ENCODE measurements around the gene TUSC2. TPM values are rescaled to one million over a fixed set of nuclear protein-coding genes. Genes with fewer than 3 reads are reported as not detected.

TUSC2 gene
- total and polyA plus RNA-seq, 10 of the 15 experiments (the other 5 are each of a cell fraction or from before 2014, with no cell fraction given): 4.0 to 73.8 (median 34.3) TPM

DNA sequence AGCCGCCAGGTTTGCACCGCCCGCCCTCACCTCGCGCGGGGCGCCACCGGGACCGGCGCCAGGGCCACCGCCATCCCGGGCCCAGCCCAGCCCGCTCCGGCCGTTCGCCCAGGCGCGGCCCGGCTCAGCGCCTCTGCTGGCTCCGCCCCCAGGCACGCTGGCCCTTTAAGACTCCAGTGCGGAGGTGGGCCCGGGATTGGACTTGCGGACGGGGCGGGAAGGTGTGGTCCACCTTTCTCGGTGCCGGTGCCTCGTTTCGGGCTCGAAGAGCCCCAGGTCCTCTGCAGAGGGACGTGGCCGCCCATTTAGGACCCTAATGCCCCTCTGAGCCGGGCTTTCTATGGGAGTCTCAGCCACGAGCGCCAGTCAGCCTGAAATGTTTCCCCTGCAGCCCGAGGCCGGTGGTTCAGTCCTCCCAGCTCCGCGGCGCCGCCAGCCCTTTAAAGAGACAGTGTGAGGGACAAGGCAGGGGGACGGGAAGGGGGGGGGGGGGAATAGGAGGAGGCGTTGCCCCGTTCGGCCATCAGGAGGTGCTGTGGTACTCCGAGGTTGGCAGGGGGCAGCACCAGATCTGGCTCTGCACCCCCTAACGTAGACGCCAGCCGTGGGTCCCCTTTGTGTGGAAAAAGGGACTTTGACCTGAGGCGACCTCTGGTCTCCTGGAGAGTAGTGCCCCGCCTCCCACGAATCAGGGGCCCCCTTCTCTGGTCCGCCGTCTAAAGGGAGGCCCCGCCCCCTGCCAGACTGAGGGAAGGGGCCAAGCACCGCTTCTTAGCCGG lies 6.5 kb downstream of the TUSC2 start (continued):
- TF ChIP-seq, protein P1, sequence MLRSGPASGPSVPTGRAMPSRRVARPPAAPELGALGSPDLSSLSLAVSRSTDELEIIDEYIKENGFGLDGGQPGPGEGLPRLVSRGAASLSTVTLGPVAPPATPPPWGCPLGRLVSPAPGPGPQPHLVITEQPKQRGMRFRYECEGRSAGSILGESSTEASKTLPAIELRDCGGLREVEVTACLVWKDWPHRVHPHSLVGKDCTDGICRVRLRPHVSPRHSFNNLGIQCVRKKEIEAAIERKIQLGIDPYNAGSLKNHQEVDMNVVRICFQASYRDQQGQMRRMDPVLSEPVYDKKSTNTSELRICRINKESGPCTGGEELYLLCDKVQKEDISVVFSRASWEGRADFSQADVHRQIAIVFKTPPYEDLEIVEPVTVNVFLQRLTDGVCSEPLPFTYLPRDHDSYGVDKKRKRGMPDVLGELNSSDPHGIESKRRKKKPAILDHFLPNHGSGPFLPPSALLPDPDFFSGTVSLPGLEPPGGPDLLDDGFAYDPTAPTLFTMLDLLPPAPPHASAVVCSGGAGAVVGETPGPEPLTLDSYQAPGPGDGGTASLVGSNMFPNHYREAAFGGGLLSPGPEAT (IDR thresholded peaks at IDR 0.05; ENCODE audit: low read depth): peak; percentile 100
- TF ChIP-seq, protein P2, sequence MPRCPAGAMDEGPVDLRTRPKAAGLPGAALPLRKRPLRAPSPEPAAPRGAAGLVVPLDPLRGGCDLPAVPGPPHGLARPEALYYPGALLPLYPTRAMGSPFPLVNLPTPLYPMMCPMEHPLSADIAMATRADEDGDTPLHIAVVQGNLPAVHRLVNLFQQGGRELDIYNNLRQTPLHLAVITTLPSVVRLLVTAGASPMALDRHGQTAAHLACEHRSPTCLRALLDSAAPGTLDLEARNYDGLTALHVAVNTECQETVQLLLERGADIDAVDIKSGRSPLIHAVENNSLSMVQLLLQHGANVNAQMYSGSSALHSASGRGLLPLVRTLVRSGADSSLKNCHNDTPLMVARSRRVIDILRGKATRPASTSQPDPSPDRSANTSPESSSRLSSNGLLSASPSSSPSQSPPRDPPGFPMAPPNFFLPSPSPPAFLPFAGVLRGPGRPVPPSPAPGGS (IDR thresholded peaks at IDR 0.05; ENCODE audit: borderline replicate concordance, insufficient read depth, low read depth, low read length, poor library complexity, severe bottlenecking): no peak
- TF ChIP-seq PML (IDR thresholded peaks at IDR 0.05; ENCODE audit: low read length) (no peak), NFXL1 (IDR thresholded peaks at IDR 0.05; ENCODE audit: borderline replicate concordance) (peak; percentile 78; the same call in 1 of the 2 replicates), MYB (IDR thresholded peaks at IDR 0.05; ENCODE audit: borderline replicate concordance, low read depth, low read length) (no peak), YBX1 (IDR thresholded peaks at IDR 0.05) (no peak), ZNF274 (IDR thresholded peaks at IDR 0.05; ENCODE audit: insufficient read depth, insufficient read length) (no peak), TARDBP (IDR thresholded peaks at IDR 0.05; ENCODE audit: borderline replicate concordance) (no peak), ATF7 (IDR thresholded peaks at IDR 0.05; ENCODE audit: low read depth) (peak; percentile 100), EGR1 (IDR thresholded peaks at IDR 0.05; ENCODE audit: borderline replicate concordance in 1 of 2, low read depth in 2 of 2, low read length in 2 of 2) (peak in 1 of 2 experiments; percentile 93; a peak in 2 of 3 replicates), RELA (IDR thresholded peaks at IDR 0.05; ENCODE audit: borderline replicate concordance, partially characterized antibody) (peak; percentile 69), ASH2L (IDR thresholded peaks at IDR 0.05; ENCODE audit: borderline replicate concordance, low read depth) (no peak), ZNF384 (IDR thresholded peaks at IDR 0.05; ENCODE audit: borderline replicate concordance, low read depth, low read length) (no peak), ESRRA (IDR thresholded peaks at IDR 0.05; ENCODE audit: low read length) (no peak), JUND (IDR thresholded peaks at IDR 0.05; ENCODE audit: low read depth, low read length) (peak; percentile 99), ZZZ3 (IDR thresholded peaks at IDR 0.05; ENCODE audit: control insufficient read depth, insufficient read length, low read depth) (no peak), POU2F2 (IDR thresholded peaks at IDR 0.05; ENCODE audit: borderline replicate concordance, low read depth, low read length) (peak; percentile 10; the same call in 1 of the 3 replicates), BACH1 (IDR thresholded peaks at IDR 0.05; ENCODE audit: borderline replicate concordance) (peak; percentile 61; the same call in 1 of the 2 replicates)
- TF ChIP-seq, protein P3, sequence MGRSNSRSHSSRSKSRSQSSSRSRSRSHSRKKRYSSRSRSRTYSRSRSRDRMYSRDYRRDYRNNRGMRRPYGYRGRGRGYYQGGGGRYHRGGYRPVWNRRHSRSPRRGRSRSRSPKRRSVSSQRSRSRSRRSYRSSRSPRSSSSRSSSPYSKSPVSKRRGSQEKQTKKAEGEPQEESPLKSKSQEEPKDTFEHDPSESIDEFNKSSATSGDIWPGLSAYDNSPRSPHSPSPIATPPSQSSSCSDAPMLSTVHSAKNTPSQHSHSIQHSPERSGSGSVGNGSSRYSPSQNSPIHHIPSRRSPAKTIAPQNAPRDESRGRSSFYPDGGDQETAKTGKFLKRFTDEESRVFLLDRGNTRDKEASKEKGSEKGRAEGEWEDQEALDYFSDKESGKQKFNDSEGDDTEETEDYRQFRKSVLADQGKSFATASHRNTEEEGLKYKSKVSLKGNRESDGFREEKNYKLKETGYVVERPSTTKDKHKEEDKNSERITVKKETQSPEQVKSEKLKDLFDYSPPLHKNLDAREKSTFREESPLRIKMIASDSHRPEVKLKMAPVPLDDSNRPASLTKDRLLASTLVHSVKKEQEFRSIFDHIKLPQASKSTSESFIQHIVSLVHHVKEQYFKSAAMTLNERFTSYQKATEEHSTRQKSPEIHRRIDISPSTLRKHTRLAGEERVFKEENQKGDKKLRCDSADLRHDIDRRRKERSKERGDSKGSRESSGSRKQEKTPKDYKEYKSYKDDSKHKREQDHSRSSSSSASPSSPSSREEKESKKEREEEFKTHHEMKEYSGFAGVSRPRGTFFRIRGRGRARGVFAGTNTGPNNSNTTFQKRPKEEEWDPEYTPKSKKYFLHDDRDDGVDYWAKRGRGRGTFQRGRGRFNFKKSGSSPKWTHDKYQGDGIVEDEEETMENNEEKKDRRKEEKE (IDR thresholded peaks at IDR 0.05): peak; percentile 99
- TF ChIP-seq, protein P4, sequence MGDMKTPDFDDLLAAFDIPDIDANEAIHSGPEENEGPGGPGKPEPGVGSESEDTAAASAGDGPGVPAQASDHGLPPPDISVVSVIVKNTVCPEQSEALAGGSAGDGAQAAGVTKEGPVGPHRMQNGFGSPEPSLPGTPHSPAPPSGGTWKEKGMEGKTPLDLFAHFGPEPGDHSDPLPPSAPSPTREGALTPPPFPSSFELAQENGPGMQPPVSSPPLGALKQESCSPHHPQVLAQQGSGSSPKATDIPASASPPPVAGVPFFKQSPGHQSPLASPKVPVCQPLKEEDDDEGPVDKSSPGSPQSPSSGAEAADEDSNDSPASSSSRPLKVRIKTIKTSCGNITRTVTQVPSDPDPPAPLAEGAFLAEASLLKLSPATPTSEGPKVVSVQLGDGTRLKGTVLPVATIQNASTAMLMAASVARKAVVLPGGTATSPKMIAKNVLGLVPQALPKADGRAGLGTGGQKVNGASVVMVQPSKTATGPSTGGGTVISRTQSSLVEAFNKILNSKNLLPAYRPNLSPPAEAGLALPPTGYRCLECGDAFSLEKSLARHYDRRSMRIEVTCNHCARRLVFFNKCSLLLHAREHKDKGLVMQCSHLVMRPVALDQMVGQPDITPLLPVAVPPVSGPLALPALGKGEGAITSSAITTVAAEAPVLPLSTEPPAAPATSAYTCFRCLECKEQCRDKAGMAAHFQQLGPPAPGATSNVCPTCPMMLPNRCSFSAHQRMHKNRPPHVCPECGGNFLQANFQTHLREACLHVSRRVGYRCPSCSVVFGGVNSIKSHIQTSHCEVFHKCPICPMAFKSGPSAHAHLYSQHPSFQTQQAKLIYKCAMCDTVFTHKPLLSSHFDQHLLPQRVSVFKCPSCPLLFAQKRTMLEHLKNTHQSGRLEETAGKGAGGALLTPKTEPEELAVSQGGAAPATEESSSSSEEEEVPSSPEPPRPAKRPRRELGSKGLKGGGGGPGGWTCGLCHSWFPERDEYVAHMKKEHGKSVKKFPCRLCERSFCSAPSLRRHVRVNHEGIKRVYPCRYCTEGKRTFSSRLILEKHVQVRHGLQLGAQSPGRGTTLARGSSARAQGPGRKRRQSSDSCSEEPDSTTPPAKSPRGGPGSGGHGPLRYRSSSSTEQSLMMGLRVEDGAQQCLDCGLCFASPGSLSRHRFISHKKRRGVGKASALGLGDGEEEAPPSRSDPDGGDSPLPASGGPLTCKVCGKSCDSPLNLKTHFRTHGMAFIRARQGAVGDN (IDR thresholded peaks at IDR 0.05): no peak
